Activated naive CD8-positive, alpha-beta T cell treated with anti-CD3 and anti-CD28 coated beads, Interleukin-2, amount 50 U/mL, for 24 hours (primary cell): ENCODE data around the gene PAN3.
A peak's percentile ranks its signal among the peaks of the same experiment; 100 is the strongest.

Source experiments
- ATAC-seq: fragments of 150-1000 bp; cut with Tn5 transposase; one replicate; pipeline ENCODE4 v1.10.0; 2021
- DNase-seq: peaks from one replicate; pipeline ENCODE4 v3.0.0; 2021
- H3K27ac Mint-ChIP-seq: one replicate; pipeline ENCODE4 v1.8.0; 2021; ENCODE audit warnings: mild to moderate bottlenecking, mixed read lengths
- H3K27me3 Mint-ChIP-seq: one replicate; pipeline ENCODE4 v1.8.0; 2021; ENCODE audit warnings: mixed read lengths
- H3K36me3 Mint-ChIP-seq: one replicate; pipeline ENCODE4 v1.8.0; 2021; ENCODE audit warnings: low read depth, mixed read lengths
- H3K4me1 Mint-ChIP-seq: one replicate; pipeline ENCODE4 v1.8.0; 2021; ENCODE audit warnings: mixed read lengths
- H3K4me3 Mint-ChIP-seq: one replicate; pipeline ENCODE4 v1.8.0; 2021; ENCODE audit warnings: mild to moderate bottlenecking, moderate library complexity, mixed read lengths
- H3K9me3 Mint-ChIP-seq: one replicate; pipeline ENCODE4 v1.8.0; 2021; ENCODE audit warnings: mixed read lengths

PAN3 gene

DNA sequence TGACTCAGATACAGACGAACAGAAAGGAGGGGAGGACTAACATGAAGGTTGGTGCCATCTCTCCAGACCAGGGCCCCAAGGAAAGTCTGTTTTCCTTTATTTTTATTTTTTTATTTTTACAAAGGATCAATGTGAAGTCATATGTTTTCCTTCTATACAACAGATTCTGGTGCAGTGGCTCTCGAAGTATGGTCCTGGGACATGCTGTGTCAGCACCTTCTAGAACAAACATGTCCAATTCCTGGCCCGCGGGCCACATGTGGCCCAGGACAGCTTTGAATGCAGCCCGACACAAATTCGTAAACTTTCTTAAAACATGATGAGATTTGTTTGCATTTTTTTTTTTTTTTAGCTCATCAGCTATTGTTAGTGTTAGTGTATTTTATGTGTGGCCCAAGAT, 181.9 kb downstream of the PAN3 start:
- no peaks in the 10 kb centered on the region for H3K36me3 Mint-ChIP-seq
- H3K27ac Mint-ChIP-seq, result no peak overlapping the region
- no peak overlapping the region for H3K4me3 Mint-ChIP-seq
- H3K4me1 Mint-ChIP-seq, result peaks cover 4% of the 10 kb centered on the region
- ATAC-seq (no peak), DNase-seq (no peak)
- no peaks in the 10 kb centered on the region for H3K9me3 Mint-ChIP-seq
- H3K27me3 Mint-ChIP-seq, result no peaks in the 10 kb centered on the region

DNA sequence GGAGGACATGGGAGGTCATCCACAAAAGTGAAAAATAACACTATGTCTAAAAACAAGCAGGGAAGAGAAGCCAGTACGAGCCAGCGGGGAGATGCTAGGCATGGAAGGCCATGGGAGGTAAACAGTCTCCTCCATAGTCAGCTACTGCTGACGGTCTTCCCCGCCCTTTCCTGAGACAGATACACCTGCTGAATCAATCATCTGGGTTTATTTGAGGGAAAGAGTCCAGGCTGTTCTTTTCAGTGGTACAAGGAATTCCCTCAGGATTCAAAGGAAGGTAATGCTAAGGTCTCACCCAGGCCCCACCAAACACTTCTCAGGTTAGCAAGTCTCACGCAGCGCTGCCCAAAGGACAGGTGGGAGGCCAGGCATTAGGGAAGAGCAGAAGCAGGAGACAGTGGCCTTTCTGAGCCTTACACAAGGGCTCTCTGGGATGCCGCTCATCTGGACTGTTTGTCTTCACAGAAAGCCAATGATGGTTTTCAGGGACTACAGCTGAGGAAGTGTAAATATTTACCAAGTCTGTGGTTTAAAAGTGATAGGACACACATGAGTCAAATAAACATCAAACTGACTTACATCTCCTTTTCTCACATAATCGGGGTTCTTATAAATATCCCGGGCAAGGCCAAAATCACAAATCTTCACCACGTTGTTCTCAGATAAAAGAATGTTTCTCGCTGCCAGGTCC, 182.7 kb downstream of the PAN3 start:
- H3K4me1 Mint-ChIP-seq, result peaks cover 4% of the 10 kb centered on the region
- H3K27ac Mint-ChIP-seq, result no peak overlapping the region
- no peaks in the 10 kb centered on the region for H3K9me3 Mint-ChIP-seq
- no peaks in the 10 kb centered on the region for H3K27me3 Mint-ChIP-seq
- ATAC-seq, result no peak
- no peak for DNase-seq
- no peaks in the 10 kb centered on the region for H3K36me3 Mint-ChIP-seq
- H3K4me3 Mint-ChIP-seq, result no peak overlapping the region

DNA sequence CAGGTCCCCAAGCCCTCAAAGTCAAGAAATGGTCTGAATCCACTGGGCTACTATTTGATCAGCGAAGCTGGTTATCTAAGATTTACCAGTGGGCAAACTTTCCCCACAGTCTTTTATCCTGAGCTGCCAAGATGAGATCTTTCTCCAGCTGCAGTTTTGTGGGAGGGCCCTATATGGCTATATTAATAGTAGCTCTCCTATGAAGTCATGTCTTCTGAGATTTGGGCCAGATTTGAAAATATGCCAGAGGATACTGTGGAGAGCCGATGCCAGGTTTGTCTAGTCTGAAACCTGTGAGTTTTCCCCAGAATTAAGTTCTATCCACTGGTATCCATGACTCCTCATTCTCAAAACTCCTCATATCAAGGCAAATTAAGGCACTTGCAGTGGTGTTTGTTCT, 183.4 kb downstream of the PAN3 start:
- DNase-seq, result no peak
- Mint-ChIP-seq H3K36me3 (no peaks in the 10 kb centered on the region), H3K27me3 (no peaks in the 10 kb centered on the region), H3K4me1 (peaks cover 4% of the 10 kb centered on the region), H3K27ac (no peak overlapping the region), H3K4me3 (no peak overlapping the region), H3K9me3 (no peaks in the 10 kb centered on the region)
- ATAC-seq, result no peak

DNA sequence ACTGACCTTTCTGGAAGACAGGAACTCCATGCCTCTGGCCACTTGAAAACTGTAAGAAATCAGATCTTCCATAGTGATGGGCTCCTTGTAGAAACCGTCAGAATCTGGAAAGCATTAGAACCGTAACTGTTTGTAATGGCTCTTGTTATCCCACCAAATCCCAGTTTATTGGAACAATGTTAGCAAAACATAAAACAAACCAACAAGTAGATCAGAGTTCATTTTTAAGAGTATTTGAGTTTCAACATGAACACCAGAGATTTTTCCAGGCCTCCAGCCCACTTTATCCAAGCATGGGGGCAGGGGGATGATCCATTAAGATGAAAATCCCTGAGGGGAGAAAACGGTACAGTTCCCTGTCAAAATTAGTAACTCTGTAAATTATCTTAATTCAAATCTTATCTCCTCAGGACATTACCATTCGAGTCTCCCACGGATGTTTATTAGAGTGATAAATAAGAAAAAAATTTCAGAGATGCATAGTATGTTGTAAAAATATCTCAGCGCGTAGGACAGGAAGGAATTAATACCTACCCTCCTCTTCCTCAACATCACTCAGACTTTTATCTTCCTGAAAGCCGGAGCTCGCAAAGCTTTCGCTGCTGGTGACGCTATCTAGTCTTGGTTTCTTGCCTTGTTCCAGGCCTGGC, 184.0 kb downstream of the PAN3 start:
- Mint-ChIP-seq H3K27ac (no peak overlapping the region), H3K4me3 (no peak overlapping the region), H3K9me3 (no peaks in the 10 kb centered on the region), H3K4me1 (peaks cover 4% of the 10 kb centered on the region), H3K27me3 (no peaks in the 10 kb centered on the region), H3K36me3 (no peaks in the 10 kb centered on the region)
- no peak for DNase-seq
- ATAC-seq, result no peak

DNA sequence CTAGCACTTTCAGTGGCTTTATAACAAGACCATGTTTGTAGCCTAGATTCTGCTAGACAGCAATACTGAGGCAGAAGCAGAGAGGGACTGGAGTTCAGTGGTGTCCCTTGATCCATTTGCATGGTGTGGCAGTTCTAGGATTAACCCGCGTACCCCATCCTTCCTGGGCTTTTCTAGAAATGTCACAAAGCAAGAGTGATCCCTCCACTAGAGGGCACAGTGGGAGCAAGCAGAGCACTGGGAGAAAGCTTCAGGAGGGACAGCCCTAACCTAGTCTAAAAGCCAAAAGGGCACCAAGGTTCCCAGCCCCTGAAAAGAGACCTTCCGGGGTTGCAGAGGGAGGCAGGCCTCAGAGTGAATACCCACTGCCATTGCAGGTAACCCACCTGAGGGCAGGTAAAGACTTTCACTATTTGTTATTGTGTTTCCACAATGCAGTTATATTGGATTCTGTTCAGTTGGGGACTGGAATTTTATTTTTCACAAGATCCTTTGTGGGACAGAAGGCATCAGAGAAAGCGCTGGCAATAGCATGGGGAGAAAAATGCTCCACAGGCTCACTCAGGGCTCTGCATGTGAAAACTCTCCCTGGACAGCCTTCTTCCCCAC, 185.9 kb downstream of the PAN3 start:
- peaks cover 4% of the 10 kb centered on the region for H3K4me1 Mint-ChIP-seq
- no peak overlapping the region for H3K4me3 Mint-ChIP-seq
- no peaks in the 10 kb centered on the region for H3K9me3 Mint-ChIP-seq
- ATAC-seq, result peak; percentile 83
- no peaks in the 10 kb centered on the region for H3K27me3 Mint-ChIP-seq
- no peaks in the 10 kb centered on the region for H3K36me3 Mint-ChIP-seq
- DNase-seq, result peak; percentile 60
- H3K27ac Mint-ChIP-seq, result no peak overlapping the region

DNA sequence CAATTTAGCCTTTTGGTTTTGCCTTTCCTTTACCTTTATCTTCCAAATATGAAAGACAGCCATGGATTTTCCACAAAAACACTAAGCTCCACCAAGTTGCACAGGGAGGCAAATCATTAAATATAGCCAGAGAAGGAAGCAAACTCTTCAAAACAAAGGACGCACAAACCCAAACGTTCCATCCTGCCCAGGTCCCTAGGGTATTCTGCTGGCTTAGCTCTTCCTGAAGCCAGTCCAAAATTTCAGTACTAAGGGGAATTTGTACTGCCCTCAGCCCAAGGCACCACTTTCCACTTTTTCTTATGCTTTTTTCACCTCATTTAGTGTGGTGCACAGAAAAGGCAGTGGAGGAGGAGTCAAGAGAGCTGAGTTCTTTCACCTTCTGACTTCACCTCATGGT, 186.7 kb downstream of the PAN3 start:
- Mint-ChIP-seq H3K9me3 (no peaks in the 10 kb centered on the region), H3K4me3 (no peak overlapping the region), H3K4me1 (peaks cover 4% of the 10 kb centered on the region), H3K27me3 (no peaks in the 10 kb centered on the region), H3K27ac (no peak overlapping the region), H3K36me3 (no peaks in the 10 kb centered on the region)
- no peak for ATAC-seq
- no peak for DNase-seq

DNA sequence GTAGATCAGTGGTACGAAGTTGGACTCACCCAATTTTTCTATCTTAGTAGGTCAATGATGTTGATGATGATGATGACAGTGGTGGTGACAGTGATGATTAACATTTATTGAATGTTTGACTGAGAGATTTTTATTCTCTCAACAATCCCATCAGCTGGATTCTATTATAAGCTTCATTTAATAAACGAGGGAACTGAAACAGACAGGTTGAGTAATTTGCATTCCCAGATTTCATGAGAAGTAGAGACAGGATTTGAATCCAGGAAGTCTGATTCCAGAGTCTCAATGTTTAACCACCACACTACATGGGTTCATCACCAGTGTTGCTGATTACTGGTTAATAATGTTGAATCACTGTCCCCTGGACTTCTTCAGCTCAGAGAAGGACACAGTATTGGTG, 187.7 kb downstream of the PAN3 start:
- no peak for ATAC-seq
- H3K27me3 Mint-ChIP-seq, result no peaks in the 10 kb centered on the region
- H3K4me1 Mint-ChIP-seq, result peaks cover 4% of the 10 kb centered on the region
- DNase-seq, result no peak
- no peaks in the 10 kb centered on the region for H3K36me3 Mint-ChIP-seq
- H3K4me3 Mint-ChIP-seq, result no peak overlapping the region
- no peaks in the 10 kb centered on the region for H3K9me3 Mint-ChIP-seq
- no peak overlapping the region for H3K27ac Mint-ChIP-seq

DNA sequence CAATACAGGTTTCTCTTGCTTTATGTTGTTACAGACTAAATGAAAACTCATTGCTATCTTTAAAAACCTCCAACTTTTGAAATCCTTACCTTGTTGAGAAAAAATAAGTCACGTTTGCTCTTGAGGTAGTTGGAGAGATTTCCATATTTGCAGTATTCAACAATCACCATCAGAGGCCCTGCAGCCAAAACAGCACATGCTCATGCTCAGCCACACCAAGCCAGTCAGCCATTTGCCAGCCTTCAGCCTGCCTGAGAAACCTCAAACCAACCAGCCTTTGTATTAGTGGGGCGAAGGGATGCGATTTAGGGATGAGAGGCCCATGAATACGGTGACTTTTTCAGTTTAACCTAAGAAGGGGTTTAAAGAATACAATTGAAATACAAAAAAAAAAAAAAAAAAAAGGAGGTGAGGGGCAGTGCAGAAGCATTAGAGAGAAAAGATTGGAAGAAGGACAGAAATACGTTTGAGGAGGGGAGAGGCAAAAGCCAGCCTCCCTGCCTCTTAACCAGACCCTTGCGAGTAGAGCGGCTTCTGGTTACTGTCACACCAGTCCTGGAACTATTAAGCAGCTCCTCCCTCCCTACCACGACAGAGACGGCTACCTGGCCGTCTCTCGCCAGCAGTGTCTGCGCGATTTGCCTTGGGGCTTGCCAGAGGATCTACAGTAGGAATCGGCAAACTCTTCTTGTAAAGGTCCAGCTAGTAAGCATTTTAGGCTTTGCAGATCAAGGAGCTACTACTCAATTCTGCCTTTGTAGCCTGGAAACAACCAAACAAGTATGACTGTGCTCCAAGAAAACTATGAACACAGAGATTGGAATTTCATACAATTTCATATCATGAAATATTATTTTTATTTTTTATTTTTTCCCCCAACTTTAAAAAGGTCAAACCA, 189.3 kb downstream of the PAN3 start:
- Mint-ChIP-seq H3K4me3 (no peak overlapping the region), H3K27me3 (no peaks in the 10 kb centered on the region), H3K27ac (no peak overlapping the region), H3K4me1 (peaks cover 4% of the 10 kb centered on the region), H3K9me3 (no peaks in the 10 kb centered on the region), H3K36me3 (no peaks in the 10 kb centered on the region)
- no peak for ATAC-seq
- DNase-seq, result no peak

DNA sequence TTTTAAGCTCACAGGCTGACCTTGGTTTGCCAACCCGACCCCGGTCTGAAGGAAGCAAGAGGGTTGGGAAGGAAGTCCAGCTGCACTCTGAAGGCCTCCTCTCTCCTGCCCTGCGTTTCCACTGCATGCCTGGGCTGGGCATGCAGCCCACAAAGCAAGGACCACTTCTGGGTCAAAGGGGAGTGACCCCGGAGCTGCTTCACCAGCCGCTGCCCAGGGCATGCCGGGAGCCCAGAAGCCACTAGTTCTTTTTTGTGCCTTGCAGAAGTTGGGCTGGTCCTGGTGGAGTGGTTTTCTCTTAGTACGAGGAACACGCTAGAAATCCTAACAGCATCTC, 189.9 kb downstream of the PAN3 start:
- no peak overlapping the region for H3K4me3 Mint-ChIP-seq
- ATAC-seq, result no peak
- no peaks in the 10 kb centered on the region for H3K36me3 Mint-ChIP-seq
- peaks cover 4% of the 10 kb centered on the region for H3K4me1 Mint-ChIP-seq
- H3K9me3 Mint-ChIP-seq, result no peaks in the 10 kb centered on the region
- H3K27ac Mint-ChIP-seq, result no peak overlapping the region
- DNase-seq, result no peak
- H3K27me3 Mint-ChIP-seq, result no peaks in the 10 kb centered on the region

DNA sequence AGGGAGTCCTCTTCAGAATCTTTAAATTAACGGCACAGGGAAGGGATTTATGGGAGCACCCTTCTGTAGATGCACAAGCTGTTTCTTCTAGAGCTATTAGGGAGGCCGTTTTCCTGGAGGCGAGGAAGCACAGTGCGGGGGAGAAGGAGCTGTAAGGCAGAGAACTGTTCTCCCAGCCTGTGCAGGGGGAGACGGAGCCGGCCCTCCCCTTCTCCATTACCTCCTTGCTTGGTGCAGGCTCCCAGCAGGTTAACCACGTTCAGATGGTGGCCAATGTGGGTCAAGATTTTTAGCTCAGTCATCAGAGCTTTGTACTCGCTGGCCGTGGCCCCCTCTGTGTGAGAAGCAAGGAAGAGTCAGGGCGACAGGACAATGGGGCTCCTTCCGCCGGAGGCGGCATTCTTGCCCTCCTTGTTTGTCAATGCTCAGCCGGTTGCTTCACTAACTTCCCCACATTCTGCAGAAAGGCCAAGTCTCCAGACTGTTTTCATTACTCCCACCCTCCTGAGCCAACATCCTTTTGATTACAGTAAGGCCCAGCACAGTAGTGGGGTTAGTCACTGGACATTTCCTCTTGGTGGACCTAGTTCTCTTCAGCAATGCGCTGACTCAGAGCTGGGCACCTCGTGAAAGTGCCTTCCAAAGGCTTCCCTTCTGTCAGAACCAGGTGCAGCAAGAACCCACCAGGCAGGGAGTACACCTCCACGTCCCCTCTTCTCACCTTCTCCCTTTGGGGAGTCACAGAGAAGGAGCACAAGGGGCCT, 191.2 kb downstream of the PAN3 start:
- no peak overlapping the region for H3K4me3 Mint-ChIP-seq
- H3K36me3 Mint-ChIP-seq, result no peaks in the 10 kb centered on the region
- DNase-seq, result no peak
- no peaks in the 10 kb centered on the region for H3K27me3 Mint-ChIP-seq
- H3K27ac Mint-ChIP-seq, result no peak overlapping the region
- H3K9me3 Mint-ChIP-seq, result no peaks in the 10 kb centered on the region
- ATAC-seq, result no peak
- H3K4me1 Mint-ChIP-seq, result no peaks in the 10 kb centered on the region

DNA sequence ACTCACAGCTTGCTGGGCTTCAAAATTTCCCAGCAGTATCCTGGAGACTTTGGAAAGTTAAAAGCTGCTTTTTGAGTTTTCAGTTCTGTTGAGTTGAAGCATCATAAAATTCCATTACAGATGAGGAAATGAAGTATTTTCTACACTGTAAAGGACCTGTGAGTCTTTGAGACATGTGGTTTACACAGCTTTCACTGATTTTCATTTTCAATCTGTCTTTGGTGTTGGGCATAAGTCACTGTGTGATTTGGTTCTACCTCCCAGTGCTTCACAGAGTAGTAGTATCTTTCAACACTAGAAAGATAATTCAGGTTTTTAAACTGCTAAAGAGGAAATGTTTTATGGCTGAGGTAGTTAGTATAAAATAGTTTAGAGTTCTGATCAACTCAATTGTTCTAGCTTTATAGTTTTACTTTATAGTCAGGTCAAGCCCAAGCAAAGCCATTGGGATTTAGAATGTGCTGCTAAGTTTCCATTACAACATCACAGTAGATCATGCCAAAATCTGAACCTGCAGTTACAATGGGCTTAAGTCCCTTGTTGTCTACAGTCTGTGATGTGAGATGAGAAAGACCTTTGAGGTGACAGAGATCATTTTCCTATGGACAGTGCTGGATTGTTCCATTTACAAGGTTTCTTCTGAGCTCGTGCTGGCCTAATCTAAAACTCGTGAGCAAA, 195.0 kb downstream of the PAN3 start:
- no peaks in the 10 kb centered on the region for H3K9me3 Mint-ChIP-seq
- ATAC-seq, result no peak
- no peaks in the 10 kb centered on the region for H3K27me3 Mint-ChIP-seq
- no peak overlapping the region for H3K4me3 Mint-ChIP-seq
- H3K27ac Mint-ChIP-seq, result no peak overlapping the region
- no peaks in the 10 kb centered on the region for H3K4me1 Mint-ChIP-seq
- no peak for DNase-seq
- H3K36me3 Mint-ChIP-seq, result no peaks in the 10 kb centered on the region

DNA sequence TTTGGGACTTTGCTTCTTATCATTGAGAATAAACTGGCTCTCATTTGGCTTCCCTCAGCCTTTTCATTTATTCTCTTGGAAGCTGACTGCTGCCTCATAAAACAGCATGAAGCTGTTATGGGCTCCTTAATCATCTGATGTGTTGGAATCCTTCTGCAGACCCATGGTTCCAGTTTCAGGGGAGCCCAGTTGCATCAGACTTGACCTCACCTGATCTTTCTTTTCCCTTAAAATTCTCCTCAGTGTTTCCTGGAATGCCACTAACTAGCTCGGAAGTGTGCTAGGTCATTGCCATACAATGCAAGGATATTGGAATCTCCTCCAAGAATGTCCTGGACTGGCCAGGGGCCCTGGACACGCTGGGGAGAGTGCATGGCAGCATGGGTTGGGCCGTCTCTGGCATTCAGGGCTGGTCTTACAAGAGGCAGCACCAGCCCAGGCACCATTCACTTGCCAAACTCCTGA, 197.9 kb downstream of the PAN3 start:
- H3K27me3 Mint-ChIP-seq, result no peaks in the 10 kb centered on the region
- DNase-seq, result no peak
- H3K27ac Mint-ChIP-seq, result no peak overlapping the region
- ATAC-seq, result no peak
- H3K4me3 Mint-ChIP-seq, result no peak overlapping the region
- H3K4me1 Mint-ChIP-seq, result peaks cover 5% of the 10 kb centered on the region
- no peaks in the 10 kb centered on the region for H3K9me3 Mint-ChIP-seq
- no peaks in the 10 kb centered on the region for H3K36me3 Mint-ChIP-seq

DNA sequence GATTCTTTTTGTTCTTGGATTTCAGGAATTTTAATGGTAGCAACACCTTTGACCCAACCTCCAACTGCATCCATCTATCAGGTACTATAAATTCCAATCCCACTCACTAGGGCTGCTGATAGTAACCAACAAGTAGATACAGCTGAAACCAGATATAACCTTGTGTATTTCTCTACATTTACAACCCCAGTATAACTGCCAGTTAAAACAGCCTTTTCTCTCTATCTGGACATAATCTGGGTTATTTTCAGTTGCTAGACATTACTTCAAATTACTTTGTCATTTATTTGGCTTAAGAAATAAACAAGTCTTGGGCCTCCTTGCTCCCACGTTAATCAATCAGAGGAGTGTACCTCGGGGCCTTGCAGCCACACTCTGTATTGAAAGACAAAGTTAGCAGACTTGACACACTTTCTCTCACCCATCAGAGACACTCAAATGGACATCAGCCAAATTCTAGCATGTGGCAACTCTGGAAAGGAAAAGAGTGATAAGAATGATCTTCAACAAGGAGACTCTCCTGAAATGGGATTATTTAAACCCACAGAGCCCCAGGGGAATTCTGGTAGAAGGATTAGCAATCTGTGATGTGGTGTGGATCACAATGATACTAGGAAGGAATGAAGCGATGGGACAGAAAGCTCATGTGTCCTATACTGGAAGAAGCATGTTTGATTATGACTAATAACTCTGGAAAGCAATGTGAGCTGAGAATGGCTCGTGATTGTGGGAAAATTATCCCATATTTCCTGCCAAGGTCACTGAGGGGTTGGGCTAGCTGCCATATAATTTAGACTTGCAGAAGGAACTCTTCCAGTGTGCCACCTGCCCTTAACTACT, 199.0 kb downstream of the PAN3 start:
- H3K27me3 Mint-ChIP-seq, result no peaks in the 10 kb centered on the region
- peaks cover 5% of the 10 kb centered on the region for H3K4me1 Mint-ChIP-seq
- no peak for DNase-seq
- H3K27ac Mint-ChIP-seq, result no peak overlapping the region
- H3K36me3 Mint-ChIP-seq, result no peaks in the 10 kb centered on the region
- H3K4me3 Mint-ChIP-seq, result no peak overlapping the region
- no peak for ATAC-seq
- no peaks in the 10 kb centered on the region for H3K9me3 Mint-ChIP-seq
